Kidney tubule cell (primary cell): Measurements from ENCODE around the gene RPGRIP1.
A peak's percentile ranks its signal among the peaks of the same experiment; 100 is the strongest.
"Not testable (repeated sequence)": the region's sequence is repeated elsewhere in the genome, so short reads cannot be mapped to it uniquely, and the experiment has no call there.

ENCODE experiments used
- DNase-seq: peaks from one replicate; pipeline ENCODE4 v3.0.0-alpha.2; 2018; ENCODE audit warnings: low spot score

Gene RPGRIP1

GRCh38 chr14:21302013-21302835 lies 22.3 kb downstream of the RPGRIP1 start:
- DNase-seq: no peak

GRCh38 chr14:21302836-21303140 lies 22.9 kb downstream of the RPGRIP1 start:
- not testable (repeated sequence) for DNase-seq

- no peak for DNase-seq
Measured at GRCh38 chr14:21307637-21308036, 27.8 kb downstream of the RPGRIP1 start.

- peak; percentile 6 for DNase-seq
Measured at GRCh38 chr14:21308132-21308478, 28.2 kb downstream of the RPGRIP1 start.

GRCh38 chr14:21308479-21309237 lies 28.8 kb downstream of the RPGRIP1 start:
- DNase-seq: peak; percentile 95

- no peak for DNase-seq
Measured at GRCh38 chr14:21309238-21309636, 29.4 kb downstream of the RPGRIP1 start.

GRCh38 chr14:21309956-21310355 lies 30.1 kb downstream of the RPGRIP1 start:
- no peak for DNase-seq

GRCh38 chr14:21311614-21312013 lies 31.7 kb downstream of the RPGRIP1 start:
- no peak for DNase-seq

GRCh38 chr14:21313512-21313911 lies 33.6 kb downstream of the RPGRIP1 start:
- DNase-seq: no peak

- no peak for DNase-seq
Measured at GRCh38 chr14:21317398-21317797, 37.5 kb downstream of the RPGRIP1 start.

- DNase-seq: no peak
Measured at GRCh38 chr14:21320913-21321312, 41.0 kb downstream of the RPGRIP1 start.

GRCh38 chr14:21322716-21323115 lies 42.8 kb downstream of the RPGRIP1 start:
- DNase-seq: no peak

- DNase-seq: no peak
Measured at GRCh38 chr14:21326972-21327371, 47.1 kb downstream of the RPGRIP1 start.
